Keratinocyte (primary cell): ENCODE measurements around the gene PPARD. TPM values are rescaled to one million over a fixed set of nuclear protein-coding genes. Genes with fewer than 3 reads are reported as not detected.
"Not testable (repeated sequence)": the region's sequence is repeated elsewhere in the genome, so short reads cannot be mapped to it uniquely, and the experiment has no call there.

Experiments
- DNase-seq: peaks from one replicate; pipeline ENCODE4 v3.0.0-alpha.2; 2011; ENCODE audit warnings: low read depth, missing footprints, low spot score
- FAIRE-seq: peaks from 2 replicates; lab custom pipeline; 2011; peaks lifted over from hg19 to GRCh38; lab: Jason Lieb, UNC
- H2AFZ ChIP-seq: 2 replicates; pipeline ENCODE4 v1.6.0; 2012; ENCODE audit warnings: low read length, control low read depth, inconsistent platforms; ENCODE audit not compliant: control insufficient read depth
- H3K27ac ChIP-seq: 2 replicates; pipeline ENCODE4 v1.5.1; 2011; ENCODE audit warnings: low read length; ENCODE audit not compliant: control insufficient read depth, insufficient read depth
- H3K27me3 ChIP-seq: 3 replicates; pipeline ENCODE4 v1.6.0; 2011; ENCODE audit warnings: low read length; ENCODE audit not compliant: control insufficient read depth, insufficient read depth; ENCODE audit errors: extremely low read depth
- H3K36me3 ChIP-seq, 2 experiments: 2 replicates in 1 of 2; 3 replicates in 1 of 2; pipeline ENCODE4 v1.5.1; 2011; ENCODE audit warnings: low read length in 2 of 2, mild to moderate bottlenecking in 1 of 2; ENCODE audit not compliant: control insufficient read depth in 2 of 2, insufficient read depth in 2 of 2; ENCODE audit errors: extremely low read depth in 1 of 2
- H3K4me1 ChIP-seq: 3 replicates; pipeline ENCODE4 v1.5.1; 2011; ENCODE audit warnings: low read length; ENCODE audit not compliant: control insufficient read depth, insufficient read depth; ENCODE audit errors: extremely low read depth
- H3K4me2 ChIP-seq: 3 replicates; pipeline ENCODE4 v1.6.0; 2011; ENCODE audit warnings: low read depth, low read length; ENCODE audit not compliant: control insufficient read depth, insufficient read depth; ENCODE audit errors: extremely low read depth
- H3K4me3 ChIP-seq, 3 experiments: fragments of 200-600 bp in 1 of 3; sonication (generic) in 1 of 3; 2 replicates in 2 of 3; 3 replicates in 1 of 3; pipeline ENCODE4 v1.5.1; 2011 to 2016; ENCODE audit warnings: low read length in 3 of 3, mild to moderate bottlenecking in 3 of 3, control low read depth in 2 of 3, inconsistent platforms in 1 of 3, low read depth in 1 of 3, mixed read lengths in 1 of 3, mixed run types in 1 of 3, moderate library complexity in 1 of 3; ENCODE audit not compliant: control insufficient read depth in 2 of 3, insufficient read depth in 2 of 3; ENCODE audit errors: extremely low read depth in 1 of 3
- H3K79me2 ChIP-seq: 2 replicates; pipeline ENCODE4 v1.6.0; 2012; ENCODE audit warnings: low read length; ENCODE audit not compliant: control insufficient read depth, insufficient read depth
- H3K9ac ChIP-seq: 3 replicates; pipeline ENCODE4 v1.6.0; 2011; ENCODE audit warnings: low read length; ENCODE audit not compliant: control insufficient read depth, insufficient read depth; ENCODE audit errors: extremely low read depth
- H3K9me1 ChIP-seq: 3 replicates; pipeline ENCODE4 v1.6.0; 2011; ENCODE audit warnings: low read length; ENCODE audit not compliant: control insufficient read depth, insufficient read depth; ENCODE audit errors: extremely low read depth
- H3K9me3 ChIP-seq: 2 replicates; pipeline ENCODE4 v1.5.1; 2012; ENCODE audit warnings: low read depth, low read length; ENCODE audit not compliant: control insufficient read depth
- H4K20me1 ChIP-seq: 3 replicates; pipeline ENCODE4 v1.6.0; 2011; ENCODE audit warnings: low read length; ENCODE audit not compliant: control insufficient read depth, insufficient read depth; ENCODE audit errors: extremely low read depth
- CTCF ChIP-seq, 3 experiments: IDR thresholded peaks in 1 of 3; conservative IDR thresholded peaks in 1 of 3; optimal IDR thresholded peaks in 1 of 3; 2 replicates in 2 of 3; 3 replicates in 1 of 3; pipeline versions ENCODE3 to v1.5.1; 2011; ENCODE audit warnings: low read length in 3 of 3, mild to moderate bottlenecking in 3 of 3, moderate library complexity in 2 of 3, control low read depth in 1 of 3, inconsistent platforms in 1 of 3; ENCODE audit not compliant: insufficient read depth in 2 of 3; ENCODE audit errors: extremely low read depth in 1 of 3
- EZH2 ChIP-seq: IDR thresholded peaks from one replicate; pipeline ENCODE4 v1.6.1; 2012; ENCODE audit warnings: inconsistent platforms, mild to moderate bottlenecking, low read length, moderate library complexity
- dilution Hi-C: fragments of 300-500 bp; cut with MboI; formaldehyde crosslinking; loops from one replicate; pipeline ENCODE4 v1.7.0; 2020; ENCODE audit warnings: low sequenced_read_pairs; ENCODE audit not compliant: extremely low pct_ligation_motif_present
- polyA plus RNA-seq, 5 experiments: library from polyadenylated mRNA; depleted of rRNA in 3 of 5; stranded (reverse) in 3 of 5; stranded (forward) in 1 of 5; unstranded in 1 of 5; fragments of >200 nt; gene quantifications; 1 replicate in 1 of 5; 2 replicates in 3 of 5; 3 replicates in 1 of 5; pipeline versions ENCODE4 v1.2.1 to v1.2.3, GENCODE V29; 2011 to 2012; ENCODE audit warnings: missing spikeins in 2 of 5, low read depth in 1 of 5, low replicate concordance in 1 of 5

Gene PPARD
- polyA plus RNA-seq, 1 donor (not counting 4 experiments of a cell fraction or from before 2014, with no cell fraction given): 15.1 TPM

GRCh38 chr6:35327349-35328027, 14.9 kb upstream of the PPARD start:
- Histone ChIP-seq H3K4me2 (no peak overlapping the region), H3K9me1 (no peaks in the 10 kb centered on the region), H4K20me1 (no peaks in the 10 kb centered on the region), H3K27ac (no peak overlapping the region), H3K4me1 (no peaks in the 10 kb centered on the region), H2AFZ (no peak overlapping the region), H3K27me3 (no peaks in the 10 kb centered on the region), H3K79me2 (no peaks in the 10 kb centered on the region), H3K4me3 (no peak overlapping the region), H3K9ac (no peak overlapping the region), H3K9me3 (no peaks in the 10 kb centered on the region), H3K36me3 (no peaks in the 10 kb centered on the region)
- dilution Hi-C loops: no loop called here
- TF ChIP-seq CTCF (optimal IDR thresholded peaks at IDR 0.05 in 1 of 3, IDR thresholded peaks at IDR 0.05 in 1 of 3, conservative IDR thresholded peaks at IDR 0.05 in 1 of 3; ENCODE audit: extremely low read depth in 1 of 3, insufficient read depth in 2 of 3, low read length in 3 of 3) (peak; percentile 68 to 72 (median 71)), EZH2 (no peak)
- FAIRE-seq: no peak
- DNase-seq: no peak

- no peaks in the 10 kb centered on the region for H3K27me3 ChIP-seq
- no peaks in the 10 kb centered on the region for H4K20me1 ChIP-seq
- no peak overlapping the region for H3K9ac ChIP-seq
- no peak overlapping the region for H3K4me3 ChIP-seq
- DNase-seq: no peak
- TF ChIP-seq CTCF (optimal IDR thresholded peaks at IDR 0.05 in 1 of 3, IDR thresholded peaks at IDR 0.05 in 1 of 3, conservative IDR thresholded peaks at IDR 0.05 in 1 of 3; ENCODE audit: extremely low read depth in 1 of 3, insufficient read depth in 2 of 3, low read length in 3 of 3): no peak
- no peak overlapping the region for H3K4me2 ChIP-seq
- no peaks in the 10 kb centered on the region for H3K9me1 ChIP-seq
- H3K27ac ChIP-seq: no peak overlapping the region
- no peaks in the 10 kb centered on the region for H3K79me2 ChIP-seq
- no peaks in the 10 kb centered on the region for H3K36me3 ChIP-seq
- H3K4me1 ChIP-seq: no peaks in the 10 kb centered on the region
- dilution Hi-C loops: no loop called here
- no peak for FAIRE-seq
- H3K9me3 ChIP-seq: no peaks in the 10 kb centered on the region
- H2AFZ ChIP-seq: no peak overlapping the region
Observed at GRCh38 chr6:35328108-35328723, 14.1 kb upstream of the PPARD start.

- dilution Hi-C loops, H3K9ac ChIP-seq, H3K4me1 ChIP-seq, H3K9me1 ChIP-seq, H3K4me3 ChIP-seq, H3K79me2 ChIP-seq, DNase-seq, H3K27me3 ChIP-seq, FAIRE-seq, H3K4me2 ChIP-seq, H4K20me1 ChIP-seq, H3K9me3 ChIP-seq, H3K27ac ChIP-seq, H2AFZ ChIP-seq, H3K36me3 ChIP-seq: not testable (repeated sequence)
Observed at GRCh38 chr6:35328965-35329364, 13.4 kb upstream of the PPARD start.
